C4-2B (cell line): Measurements from ENCODE around the gene PARP16.

ENCODE experiments used
- H3K27ac ChIP-seq: fragments of 450-650 bp; 2 replicates; pipeline ENCODE4 v1.5.1; 2017
- CTCF ChIP-seq: fragments of 450-650 bp; conservative IDR thresholded peaks from 2 replicates; pipeline ENCODE4 v1.5.1; 2017; ENCODE audit warnings: mild to moderate bottlenecking
- ZFX ChIP-seq: fragments of 450-650 bp; IDR thresholded peaks from 2 replicates; pipeline ENCODE4 v1.6.1; 2017

The PARP16 gene

GRCh38 chr15:65331811-65332210 is 45.1 kb upstream of the PARP16 start:
- TF ChIP-seq CTCF, result no peak
- no peak for TF ChIP-seq ZFX
- H3K27ac ChIP-seq, result no peak overlapping the region

- no peak overlapping the region for H3K27ac ChIP-seq
- no peak for TF ChIP-seq CTCF
- TF ChIP-seq ZFX, result no peak
Observed at GRCh38 chr15:65330934-65331645, 44.4 kb upstream of the PARP16 start.

- H3K27ac ChIP-seq, result no peak overlapping the region
- TF ChIP-seq CTCF (no peak), ZFX (no peak)
Observed at GRCh38 chr15:65329984-65330735, 43.5 kb upstream of the PARP16 start.

DNA sequence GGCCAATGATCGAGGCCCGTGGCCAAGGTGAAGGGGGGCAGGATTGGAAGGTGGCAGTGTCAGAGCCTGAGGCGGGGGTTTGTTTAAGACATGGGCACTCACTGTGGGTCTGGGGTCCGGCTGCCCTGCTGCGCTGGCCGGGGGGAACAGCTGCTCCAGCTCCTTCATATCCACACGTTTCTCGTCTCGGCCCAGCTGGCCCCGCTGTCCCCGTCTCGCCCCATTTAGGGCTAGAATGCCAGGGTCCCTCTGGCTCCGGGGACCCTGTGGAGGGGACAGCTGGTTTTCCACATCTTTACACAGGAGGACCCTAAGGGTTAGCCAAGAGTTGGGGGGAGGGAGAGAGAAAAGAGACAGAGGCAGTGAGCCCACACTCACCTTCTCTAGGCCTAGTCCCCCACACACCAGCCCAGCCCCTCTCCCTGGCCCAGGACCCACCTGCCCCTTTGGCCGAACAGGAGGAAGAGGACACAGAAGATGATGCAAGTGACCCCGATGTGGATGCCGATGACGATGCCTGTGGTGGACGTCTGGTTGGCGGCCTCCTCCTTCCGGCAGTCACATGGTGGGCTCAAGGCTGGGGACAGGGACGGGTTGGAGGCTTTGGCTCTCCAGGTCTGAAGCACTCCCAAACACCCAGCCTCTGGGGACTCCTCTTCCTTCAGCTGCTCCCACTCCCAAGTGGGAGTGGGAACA is 42.8 kb upstream of the PARP16 start:
- no peak for TF ChIP-seq CTCF
- no peak for TF ChIP-seq ZFX
- H3K27ac ChIP-seq, result no peak overlapping the region

GRCh38 chr15:65328506-65329287 is 42.0 kb upstream of the PARP16 start:
- H3K27ac ChIP-seq, result no peak overlapping the region
- TF ChIP-seq ZFX (no peak), CTCF (no peak)

GRCh38 chr15:65327651-65328393 is 41.1 kb upstream of the PARP16 start:
- H3K27ac ChIP-seq, result no peak overlapping the region
- TF ChIP-seq ZFX (no peak), CTCF (no peak)
